A549 (cell line): ENCODE measurements around the gene MOB2. TPM values are rescaled to one million over a fixed set of nuclear protein-coding genes. Genes with fewer than 3 reads are reported as not detected.

Source experiments
- ATAC-seq, 2 experiments: fragments of 200-7000 bp in 1 of 2; fragments of >200 bp in 1 of 2; cut with Nextera tagmentation in 1 of 2; cut with Tn5 transposase in 1 of 2; 3 replicates each; pipeline versions ENCODE4 v1.8.0 to v1.9.1; 2018 to 2020; ENCODE audit warnings: mild to moderate bottlenecking in 1 of 2, moderate library complexity in 1 of 2
- CTCF ChIA-PET: fragments of 300-600 bp; sonication (Branson Sonifier 250); formaldehyde crosslinking; extraction: SDS; loops from one replicate; lab custom pipeline; 2021; ENCODE audit warnings: antibody characterized with exemption, inconsistent platforms; lab: Yijun Ruan, JAX
- POLR2A ChIA-PET: fragments of 350-600 bp; formaldehyde crosslinking; extraction: SDS; loops from one replicate; lab custom pipeline; 2021; ENCODE audit warnings: antibody characterized with exemption, inconsistent platforms; lab: Yijun Ruan, JAX
- DNase-seq, 2 experiments: peaks; one replicate each; pipeline versions ENCODE4 v3.0.0 to v3.0.0-alpha.2; 2011 to 2016; ENCODE audit warnings: low read depth in 1 of 2, low spot score in 1 of 2
- FAIRE-seq: peaks from 2 replicates; lab custom pipeline; 2011; peaks lifted over from hg19 to GRCh38; lab: Jason Lieb, UNC
- H3K27ac ChIP-seq, 2 experiments: fragments of >200 bp; sonication (Bioruptor Twin); formaldehyde crosslinking; 3 replicates each; pipeline ENCODE4 v1.5.1; 2016 to 2017
- H3K4me1 ChIP-seq: fragments of >200 bp; sonication (Bioruptor Twin); formaldehyde crosslinking; 3 replicates; pipeline ENCODE4 v1.6.1; 2016
- H3K4me2 ChIP-seq: fragments of >200 bp; sonication (Bioruptor Twin); formaldehyde crosslinking; 3 replicates; pipeline ENCODE4 v1.6.1; 2016
- H3K4me3 ChIP-seq: fragments of >200 bp; sonication (Bioruptor Twin); formaldehyde crosslinking; 3 replicates; pipeline ENCODE4 v1.5.1; 2016
- H3K9me3 ChIP-seq: fragments of >200 bp; sonication (Bioruptor Twin); formaldehyde crosslinking; 3 replicates; pipeline ENCODE4 v1.6.1; 2016
- BHLHE40 ChIP-seq: IDR thresholded peaks from 2 replicates; pipeline ENCODE4 v1.6.1; 2012; ENCODE audit warnings: low read depth, low read length, inconsistent platforms
- CHD4 ChIP-seq: fragments of 200-600 bp; sonication (generic); IDR thresholded peaks from 2 replicates; pipeline ENCODE4 v1.6.1; 2016; ENCODE audit warnings: antibody characterized with exemption, mild to moderate bottlenecking, borderline replicate concordance
- EHMT2 ChIP-seq: fragments of 200-600 bp; sonication (generic); IDR thresholded peaks from 2 replicates; pipeline ENCODE4 v1.6.1; 2016; ENCODE audit warnings: antibody characterized with exemption, low read depth, mild to moderate bottlenecking, moderate library complexity
- EP300 ChIP-seq, 2 experiments: fragments of >200 bp; sonication (Bioruptor Twin); formaldehyde crosslinking; IDR thresholded peaks; 2 replicates in 1 of 2; 3 replicates in 1 of 2; pipeline ENCODE4 v1.6.1; 2016 to 2017
- FOSB ChIP-seq: fragments of 250-450 bp; sonication (Bioruptor Pico); IDR thresholded peaks from 2 replicates; pipeline ENCODE4 v1.5.0; 2020; ENCODE audit warnings: mild to moderate bottlenecking, moderate library complexity
- FOSL2 ChIP-seq, 2 experiments: fragments of 450-650 bp in 1 of 2; fragments of >200 bp in 1 of 2; sonication (Bioruptor Twin) in 1 of 2; formaldehyde crosslinking; IDR thresholded peaks; 2 replicates each; pipeline versions ENCODE4 v1.5.0 to v1.6.1; 2016 to 2020; ENCODE audit warnings: mild to moderate bottlenecking in 1 of 2, moderate library complexity in 1 of 2
- FOXS1 ChIP-seq: fragments of 250-450 bp; sonication (Bioruptor Pico); IDR thresholded peaks from 2 replicates; pipeline ENCODE4 v1.5.0; 2020; ENCODE audit warnings: mild to moderate bottlenecking, moderate library complexity
- HDAC2 ChIP-seq: fragments of 200-600 bp; sonication (generic); IDR thresholded peaks from 2 replicates; pipeline ENCODE4 v1.6.1; 2016
- HOXB13 ChIP-seq: fragments of 250-450 bp; sonication (Bioruptor Pico); IDR thresholded peaks from 2 replicates; pipeline ENCODE4 v1.5.0; 2020; ENCODE audit warnings: low read depth, mild to moderate bottlenecking, moderate library complexity
- JUN ChIP-seq, 2 experiments: fragments of >200 bp; sonication (Bioruptor Twin); formaldehyde crosslinking; IDR thresholded peaks; 2 replicates in 1 of 2; 3 replicates in 1 of 2; pipeline ENCODE4 v1.6.1; 2016 to 2017
- KDM1A ChIP-seq: fragments of 200-600 bp; sonication (generic); IDR thresholded peaks from 2 replicates; pipeline ENCODE4 v1.6.1; 2016; ENCODE audit warnings: low read depth, mild to moderate bottlenecking
- MAZ ChIP-seq: fragments of 150-350 bp; IDR thresholded peaks from 2 replicates; pipeline ENCODE4 v1.6.1; 2014; ENCODE audit warnings: antibody characterized with exemption, low read depth, low read length, borderline replicate concordance
- MYC ChIP-seq: IDR thresholded peaks from 2 replicates; pipeline ENCODE4 v1.6.1; 2012; ENCODE audit warnings: mild to moderate bottlenecking, inconsistent platforms, low read length, improper control_type of control experiment, borderline replicate concordance
- NPAS2 ChIP-seq: fragments of 250-450 bp; sonication (Bioruptor Pico); IDR thresholded peaks from 2 replicates; pipeline ENCODE4 v1.8.0; 2022; ENCODE audit warnings: mild to moderate bottlenecking, moderate library complexity, borderline replicate concordance
- POLR2A ChIP-seq: IDR thresholded peaks from 2 replicates; pipeline ENCODE4 v1.6.1; 2012; ENCODE audit warnings: mild to moderate bottlenecking, low read length
- RCOR1 ChIP-seq: fragments of 150-350 bp; IDR thresholded peaks from 2 replicates; pipeline ENCODE4 v1.6.1; 2014; ENCODE audit warnings: antibody characterized with exemption, low read length, low read depth
- SMC3 ChIP-seq: fragments of >200 bp; sonication (Bioruptor Twin); formaldehyde crosslinking; IDR thresholded peaks from 3 replicates; pipeline ENCODE4 v1.6.1; 2018; ENCODE audit warnings: inconsistent platforms
- TP53 ChIP-seq: fragments of 250-450 bp; sonication (Bioruptor Pico); IDR thresholded peaks from 2 replicates; pipeline ENCODE4 v1.5.0; 2021; ENCODE audit warnings: mild to moderate bottlenecking, moderate library complexity
- ZNF302 ChIP-seq: fragments of 250-450 bp; sonication (Bioruptor Pico); IDR thresholded peaks from 2 replicates; pipeline ENCODE4 v1.9.0; 2021; ENCODE audit warnings: inconsistent platforms, mild to moderate bottlenecking, moderate library complexity
- ZSCAN20 ChIP-seq: fragments of 250-450 bp; sonication (Bioruptor Pico); IDR thresholded peaks from 2 replicates; pipeline ENCODE4 v1.8.0; 2022; ENCODE audit warnings: mild to moderate bottlenecking, moderate library complexity
- WGBS: methylation state at CpG from one replicate; pipeline ENCODE4 v1.1.6; 2017; ENCODE audit errors: missing lambda C conversion rate; 5-methylcytosine and 5-hydroxymethylcytosine counted together
- polyA plus RNA-seq, 4 experiments: library from polyadenylated mRNA; depleted of rRNA in 3 of 4; stranded (reverse); fragments of >200 nt; fragmentation: RNase III in 1 of 4; extraction: RNeasy Plus Mini Kit Qiagen cat#74134 plus additional on column Dnase treatment in 1 of 4; gene quantifications; 2 replicates in 3 of 4; 3 replicates in 1 of 4; pipeline ENCODE4 v1.2.3, GENCODE V29; 2011 to 2017
- TF ChIP-seq, protein P1 (sequence below): IDR thresholded peaks from 2 replicates; pipeline ENCODE4 v1.6.1; 2012
- TF ChIP-seq, protein P2 (sequence below): fragments of 150-350 bp; IDR thresholded peaks from 2 replicates; pipeline ENCODE4 v1.6.1; 2014; ENCODE audit warnings: low read depth, mild to moderate bottlenecking, low read length
- TF ChIP-seq, protein P3 (sequence below): fragments of 250-450 bp; sonication (Bioruptor Pico); IDR thresholded peaks from 2 replicates; pipeline ENCODE4 v1.5.0; 2020; ENCODE audit warnings: low read depth, mild to moderate bottlenecking, moderate library complexity
- TF ChIP-seq, protein P4 (sequence below): fragments of 450-650 bp; IDR thresholded peaks from 2 replicates; pipeline ENCODE4 v1.6.1; 2014; ENCODE audit warnings: antibody characterized with exemption
- TF ChIP-seq, protein P5 (sequence below): fragments of 250-450 bp; sonication (Bioruptor Pico); IDR thresholded peaks from 2 replicates; pipeline ENCODE4 v1.5.0; 2021; ENCODE audit warnings: mild to moderate bottlenecking, moderate library complexity, borderline replicate concordance

The MOB2 gene
- polyA plus RNA-seq, 2 of the 4 experiments (the other 2 are of a cell fraction): 25.4 to 38.2 TPM

DNA sequence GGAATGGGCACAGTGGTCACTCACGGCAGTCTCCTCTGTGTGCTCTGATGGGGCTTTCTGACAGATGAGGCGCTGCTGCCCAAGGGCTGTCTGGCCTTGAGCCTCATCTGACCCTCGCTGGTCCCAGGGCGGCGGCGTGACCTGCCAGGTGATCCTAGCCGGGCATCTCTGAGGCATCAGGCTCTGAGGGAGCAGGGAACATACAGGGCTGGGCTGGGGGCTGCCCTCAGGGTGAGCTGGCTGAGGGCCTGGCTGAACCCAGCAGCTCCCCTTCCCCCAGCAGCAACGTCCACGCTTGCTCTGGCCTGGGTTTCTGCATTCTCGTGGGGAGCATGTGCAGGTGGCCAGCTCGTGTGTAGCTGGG, 47.6 kb downstream of the MOB2 start:
- no peak for FAIRE-seq
- H3K27ac ChIP-seq: no peak overlapping the region

DNA sequence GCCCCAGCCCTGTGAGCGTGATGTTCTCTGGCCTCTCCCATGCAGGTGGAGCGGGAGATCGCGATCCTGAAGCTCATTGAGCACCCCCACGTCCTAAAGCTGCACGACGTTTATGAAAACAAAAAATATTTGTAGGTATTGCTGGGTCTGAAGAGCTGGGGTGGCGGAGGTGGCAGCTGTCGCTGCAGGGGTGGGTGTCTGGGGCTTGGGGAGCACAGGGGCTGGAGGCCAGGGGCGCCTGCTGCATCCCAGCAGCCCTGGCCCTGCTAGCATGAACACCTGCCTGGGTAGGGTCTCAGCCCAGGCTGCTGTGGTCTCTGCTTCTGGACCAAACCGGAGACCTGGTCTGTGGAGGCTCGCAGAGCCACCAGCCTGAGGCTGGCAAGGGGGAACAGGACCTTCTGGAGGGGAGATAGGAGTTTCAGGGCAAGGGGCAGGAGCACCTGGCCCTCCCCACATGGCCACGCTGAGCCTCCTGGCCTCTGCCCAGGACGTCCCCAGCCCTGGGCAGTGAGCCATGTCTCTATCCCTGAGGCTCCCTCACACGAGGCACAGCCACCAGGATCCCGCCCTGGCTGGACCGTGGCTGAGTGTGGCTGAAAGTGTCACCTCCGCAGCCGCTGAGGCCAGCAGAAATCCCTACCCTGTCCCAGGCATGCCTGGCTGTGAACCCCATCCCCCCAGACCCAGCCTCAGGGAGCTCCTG, 48.2 kb downstream of the MOB2 start:
- WGBS: 74% methylated on average over 16 of the region's 19 CpGs
- no peak overlapping the region for H3K27ac ChIP-seq
- CTCF ChIA-PET: interaction anchor here (1.2 kb wide), 1 partner anchor 23 kb away, joined by 3 read pairs; no protein-coding TSS in a partner anchor
- no peak for FAIRE-seq
- H3K9me3 ChIP-seq: no peaks in the 10 kb centered on the region
- DNase-seq: no peak
- no peak for TF ChIP-seq NPAS2 (CRISPR knock-in tag)
- TF ChIP-seq MAZ: no peak
- TF ChIP-seq, protein P1, sequence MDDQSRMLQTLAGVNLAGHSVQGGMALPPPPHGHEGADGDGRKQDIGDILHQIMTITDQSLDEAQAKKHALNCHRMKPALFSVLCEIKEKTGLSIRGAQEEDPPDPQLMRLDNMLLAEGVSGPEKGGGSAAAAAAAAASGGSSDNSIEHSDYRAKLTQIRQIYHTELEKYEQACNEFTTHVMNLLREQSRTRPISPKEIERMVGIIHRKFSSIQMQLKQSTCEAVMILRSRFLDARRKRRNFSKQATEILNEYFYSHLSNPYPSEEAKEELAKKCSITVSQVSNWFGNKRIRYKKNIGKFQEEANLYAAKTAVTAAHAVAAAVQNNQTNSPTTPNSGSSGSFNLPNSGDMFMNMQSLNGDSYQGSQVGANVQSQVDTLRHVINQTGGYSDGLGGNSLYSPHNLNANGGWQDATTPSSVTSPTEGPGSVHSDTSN: no peak
- TF ChIP-seq JUN (IDR thresholded peaks at IDR 0.05): no peak
- no peak for TF ChIP-seq RCOR1
- TF ChIP-seq SMC3: no peak
- TF ChIP-seq FOSL2 (IDR thresholded peaks at IDR 0.05): no peak
- TF ChIP-seq FOSL2 (CRISPR knock-in tag; IDR thresholded peaks at IDR 0.05): no peak
- TF ChIP-seq, protein P2, sequence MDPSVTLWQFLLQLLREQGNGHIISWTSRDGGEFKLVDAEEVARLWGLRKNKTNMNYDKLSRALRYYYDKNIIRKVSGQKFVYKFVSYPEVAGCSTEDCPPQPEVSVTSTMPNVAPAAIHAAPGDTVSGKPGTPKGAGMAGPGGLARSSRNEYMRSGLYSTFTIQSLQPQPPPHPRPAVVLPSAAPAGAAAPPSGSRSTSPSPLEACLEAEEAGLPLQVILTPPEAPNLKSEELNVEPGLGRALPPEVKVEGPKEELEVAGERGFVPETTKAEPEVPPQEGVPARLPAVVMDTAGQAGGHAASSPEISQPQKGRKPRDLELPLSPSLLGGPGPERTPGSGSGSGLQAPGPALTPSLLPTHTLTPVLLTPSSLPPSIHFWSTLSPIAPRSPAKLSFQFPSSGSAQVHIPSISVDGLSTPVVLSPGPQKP: no peak
- TF ChIP-seq, protein P3, sequence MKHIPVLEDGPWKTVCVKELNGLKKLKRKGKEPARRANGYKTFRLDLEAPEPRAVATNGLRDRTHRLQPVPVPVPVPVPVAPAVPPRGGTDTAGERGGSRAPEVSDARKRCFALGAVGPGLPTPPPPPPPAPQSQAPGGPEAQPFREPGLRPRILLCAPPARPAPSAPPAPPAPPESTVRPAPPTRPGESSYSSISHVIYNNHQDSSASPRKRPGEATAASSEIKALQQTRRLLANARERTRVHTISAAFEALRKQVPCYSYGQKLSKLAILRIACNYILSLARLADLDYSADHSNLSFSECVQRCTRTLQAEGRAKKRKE (CRISPR knock-in tag): no peak
- no peak for TF ChIP-seq POLR2A
- TF ChIP-seq, protein P4, sequence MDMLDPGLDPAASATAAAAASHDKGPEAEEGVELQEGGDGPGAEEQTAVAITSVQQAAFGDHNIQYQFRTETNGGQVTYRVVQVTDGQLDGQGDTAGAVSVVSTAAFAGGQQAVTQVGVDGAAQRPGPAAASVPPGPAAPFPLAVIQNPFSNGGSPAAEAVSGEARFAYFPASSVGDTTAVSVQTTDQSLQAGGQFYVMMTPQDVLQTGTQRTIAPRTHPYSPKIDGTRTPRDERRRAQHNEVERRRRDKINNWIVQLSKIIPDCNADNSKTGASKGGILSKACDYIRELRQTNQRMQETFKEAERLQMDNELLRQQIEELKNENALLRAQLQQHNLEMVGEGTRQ: no peak
- TF ChIP-seq MYC: no peak
- no peak for TF ChIP-seq HOXB13 (CRISPR knock-in tag)
- TF ChIP-seq HDAC2: no peak
- TF ChIP-seq ZSCAN20 (CRISPR knock-in tag): no peak
- no peak for TF ChIP-seq KDM1A
- TF ChIP-seq EP300 (IDR thresholded peaks at IDR 0.05): no peak
- TF ChIP-seq BHLHE40: no peak
- TF ChIP-seq, all 56 proteins: peak for 0
- Histone ChIP-seq H3K4me3 (no peak overlapping the region), H3K4me2 (no peak overlapping the region), H3K4me1 (peaks cover 12% of the 10 kb centered on the region; the same call in 2 of the 3 replicates)
- POLR2A ChIA-PET: interaction anchor here (0.6 kb wide), 1 partner anchor 116 kb away, joined by 3 read pairs; no protein-coding TSS in a partner anchor
- no peak for ATAC-seq

More for the DNA sequence above, 47.6 kb downstream of the MOB2 start:
- 77% methylated on average over 4 of the region's 11 CpGs for WGBS
- TF ChIP-seq EHMT2 (no peak), FOSB (CRISPR knock-in tag) (no peak), CHD4 (no peak), RCOR1 (no peak), TP53 (CRISPR knock-in tag) (no peak), BHLHE40 (no peak), ZNF302 (CRISPR knock-in tag) (no peak), FOXS1 (CRISPR knock-in tag) (no peak)
- TF ChIP-seq, protein P5, sequence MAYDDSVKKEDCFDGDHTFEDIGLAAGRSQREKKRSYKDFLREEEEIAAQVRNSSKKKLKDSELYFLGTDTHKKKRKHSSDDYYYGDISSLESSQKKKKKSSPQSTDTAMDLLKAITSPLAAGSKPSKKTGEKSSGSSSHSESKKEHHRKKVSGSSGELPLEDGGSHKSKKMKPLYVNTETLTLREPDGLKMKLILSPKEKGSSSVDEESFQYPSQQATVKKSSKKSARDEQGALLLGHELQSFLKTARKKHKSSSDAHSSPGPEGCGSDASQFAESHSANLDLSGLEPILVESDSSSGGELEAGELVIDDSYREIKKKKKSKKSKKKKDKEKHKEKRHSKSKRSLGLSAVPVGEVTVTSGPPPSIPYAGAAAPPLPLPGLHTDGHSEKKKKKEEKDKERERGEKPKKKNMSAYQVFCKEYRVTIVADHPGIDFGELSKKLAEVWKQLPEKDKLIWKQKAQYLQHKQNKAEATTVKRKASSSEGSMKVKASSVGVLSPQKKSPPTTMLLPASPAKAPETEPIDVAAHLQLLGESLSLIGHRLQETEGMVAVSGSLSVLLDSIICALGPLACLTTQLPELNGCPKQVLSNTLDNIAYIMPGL: no peak
- no peak overlapping the region for H3K4me2 ChIP-seq
- CTCF ChIA-PET: no interaction called here
- H3K4me1 ChIP-seq: peaks cover 12% of the 10 kb centered on the region; the same call in 2 of the 3 replicates
- ATAC-seq: no peak
- POLR2A ChIA-PET: no interaction called here
- H3K9me3 ChIP-seq: no peaks in the 10 kb centered on the region
- no peak overlapping the region for H3K4me3 ChIP-seq
- no peak for DNase-seq
